ENCODE data around the gene TIAM2.
"Not testable (repeated sequence)": the region's sequence is repeated elsewhere in the genome, so short reads cannot be mapped to it uniquely, and the experiment has no call there.

The TIAM2 gene

DNA sequence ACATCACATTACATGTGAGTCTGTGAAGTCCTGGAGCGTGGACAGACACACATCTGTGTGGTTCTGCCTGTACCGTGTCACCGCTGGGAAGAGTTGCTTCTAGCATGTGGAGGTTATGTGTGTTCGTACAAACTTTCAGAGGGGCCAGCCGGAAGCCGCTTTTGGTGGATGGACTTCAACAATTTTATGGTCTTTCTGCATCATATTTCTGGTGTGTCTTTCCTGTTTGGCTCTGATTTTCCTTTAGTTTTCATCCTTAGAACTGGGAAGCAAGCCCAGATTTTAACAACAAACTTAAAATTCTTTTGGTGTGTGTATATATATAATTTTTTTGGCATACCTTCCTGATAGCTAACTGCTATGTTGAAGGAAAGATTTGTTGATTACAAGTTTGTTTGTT, 71.2 kb downstream of the TIAM2 start:
- no peak for DNase-seq

DNA sequence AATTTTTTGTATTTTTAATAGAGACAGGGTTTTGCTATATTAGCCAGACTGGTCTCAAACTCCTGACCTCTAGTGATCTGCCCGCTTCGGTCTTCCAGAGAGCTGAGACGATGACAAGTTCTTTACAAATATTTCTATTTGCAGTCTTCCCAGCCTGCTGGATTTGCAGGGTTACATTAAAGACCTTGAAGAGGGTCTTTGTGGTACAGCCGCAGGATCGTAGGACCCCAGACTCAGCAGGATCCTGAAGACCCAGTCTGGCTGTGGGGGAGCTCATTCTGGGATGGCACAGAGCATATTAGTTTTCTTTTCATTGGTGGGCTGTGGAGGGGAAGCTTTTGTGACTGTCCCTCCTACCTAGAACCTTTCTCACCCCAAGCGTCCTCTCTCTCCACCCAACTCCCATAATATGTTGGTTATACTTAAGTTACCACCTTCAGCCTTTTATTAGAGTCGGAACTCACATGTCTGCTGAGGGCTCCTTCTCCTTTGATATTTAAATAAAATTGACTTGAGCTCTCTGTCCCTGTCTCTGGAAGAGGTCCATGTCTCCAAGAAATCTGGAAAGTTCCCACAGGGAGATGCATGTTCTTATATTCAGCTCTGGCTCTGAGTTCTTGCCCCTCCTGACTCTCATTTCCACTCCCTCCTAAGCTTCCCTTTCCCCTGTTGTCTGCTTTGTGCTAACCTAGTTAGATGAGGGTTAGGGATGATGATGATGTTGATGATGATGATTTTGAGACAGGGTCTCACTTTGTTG, 72.0 kb downstream of the TIAM2 start:
- no peak for DNase-seq

DNA sequence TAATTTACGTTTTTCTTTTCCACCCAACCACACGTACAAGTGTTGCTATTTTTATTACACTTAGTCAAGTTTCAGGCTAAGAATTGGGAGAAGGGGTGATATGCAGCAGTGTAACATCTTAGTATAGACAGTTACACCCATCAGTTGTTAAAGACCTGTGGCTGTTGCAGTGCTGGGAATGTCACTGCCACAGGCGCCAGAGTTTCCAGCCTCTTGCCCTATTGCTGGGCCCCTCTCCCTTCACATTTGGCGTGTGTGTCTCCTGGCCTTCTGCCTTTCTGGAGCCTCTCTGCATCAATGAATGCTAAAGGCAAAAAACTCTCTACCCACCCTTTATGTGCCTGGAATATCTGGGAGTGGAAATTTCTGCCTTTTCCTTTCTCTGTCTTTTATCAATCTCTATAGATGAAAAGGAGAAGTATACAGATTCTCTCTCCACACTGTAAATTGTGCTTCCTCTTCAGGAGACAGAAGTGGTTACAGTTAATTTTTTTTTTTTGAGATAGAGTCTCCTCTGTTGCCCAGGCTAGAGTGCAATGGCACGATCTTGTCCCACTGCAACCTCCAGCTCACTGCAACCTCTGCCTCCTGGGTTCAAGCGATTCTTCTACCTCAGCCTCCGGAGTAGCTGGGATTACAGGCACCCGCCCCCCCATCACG, 73.0 kb downstream of the TIAM2 start:
- no peak for DNase-seq

DNA sequence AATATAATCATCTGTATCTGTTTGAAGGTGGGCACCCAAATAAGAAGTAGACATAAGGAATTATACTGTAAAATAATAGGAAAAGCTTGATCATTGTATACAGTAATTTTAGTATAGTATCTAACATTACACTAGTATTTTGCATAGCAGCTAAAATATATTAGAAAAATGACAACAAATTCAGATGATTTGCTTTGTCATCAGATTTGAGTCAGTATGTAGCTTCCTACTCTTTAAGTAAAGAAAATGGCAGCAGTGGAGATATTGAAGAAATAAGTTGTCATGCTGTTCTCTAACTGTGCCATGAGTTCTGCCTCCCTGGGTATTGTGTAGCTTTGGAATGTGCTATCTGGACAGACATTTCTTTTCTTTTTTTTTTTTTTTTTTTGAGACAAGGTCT, 74.4 kb downstream of the TIAM2 start:
- DNase-seq: no peak

DNA sequence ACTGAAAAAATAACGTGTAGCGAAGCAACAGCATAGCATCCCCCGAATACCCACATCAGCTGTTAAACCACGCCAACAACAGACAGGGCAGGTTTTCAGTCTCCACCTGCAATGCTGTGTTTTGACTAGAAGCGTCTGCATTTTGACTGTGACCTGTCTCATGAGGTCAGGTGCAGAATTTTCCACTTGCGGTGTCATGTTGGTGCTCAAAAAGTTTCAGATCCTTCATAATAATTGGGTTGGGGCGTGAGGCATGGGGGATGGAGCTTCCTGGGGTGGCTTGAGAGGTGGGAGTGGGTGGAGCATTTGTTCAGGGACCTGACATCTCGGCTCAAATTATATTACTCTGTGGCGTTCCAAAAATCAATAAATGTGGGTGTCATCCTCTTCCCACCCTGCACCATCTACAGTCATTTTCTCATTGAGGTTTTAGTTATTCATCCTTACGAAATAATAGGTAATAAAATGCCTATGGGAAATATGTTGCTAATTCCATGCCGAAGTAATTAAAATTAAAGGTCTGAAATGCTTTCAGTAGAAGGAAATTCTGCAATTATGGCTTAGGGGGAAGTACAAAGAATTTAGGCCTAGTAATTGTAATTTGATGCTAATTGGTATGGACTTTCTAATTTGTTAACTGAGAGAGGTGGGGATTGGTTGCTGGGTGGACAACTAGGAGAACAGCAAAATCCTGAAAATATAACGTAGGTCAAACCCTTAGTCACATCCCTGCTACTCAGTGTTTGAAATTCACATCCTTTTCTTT, 81.0 kb downstream of the TIAM2 start:
- no peak for DNase-seq

DNA sequence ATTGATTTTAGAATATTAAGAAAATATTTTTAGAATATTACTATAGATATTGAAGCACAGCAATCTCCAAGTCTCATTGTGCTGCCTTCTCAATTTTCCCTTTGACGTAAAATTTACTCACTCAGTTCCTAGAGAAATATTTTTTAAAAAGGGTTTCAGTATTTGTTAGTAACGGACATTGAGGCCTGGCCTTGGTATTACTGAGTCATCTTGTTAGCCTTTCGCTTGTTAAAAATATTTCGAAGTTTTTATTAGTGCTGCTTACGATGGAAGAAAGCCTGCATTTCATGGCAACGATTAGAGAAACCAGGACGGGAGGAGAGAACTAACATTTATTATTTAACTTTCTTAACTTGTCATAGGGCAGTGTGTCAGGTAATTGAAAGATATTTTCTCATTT, 82.2 kb downstream of the TIAM2 start:
- DNase-seq: no peak

DNA sequence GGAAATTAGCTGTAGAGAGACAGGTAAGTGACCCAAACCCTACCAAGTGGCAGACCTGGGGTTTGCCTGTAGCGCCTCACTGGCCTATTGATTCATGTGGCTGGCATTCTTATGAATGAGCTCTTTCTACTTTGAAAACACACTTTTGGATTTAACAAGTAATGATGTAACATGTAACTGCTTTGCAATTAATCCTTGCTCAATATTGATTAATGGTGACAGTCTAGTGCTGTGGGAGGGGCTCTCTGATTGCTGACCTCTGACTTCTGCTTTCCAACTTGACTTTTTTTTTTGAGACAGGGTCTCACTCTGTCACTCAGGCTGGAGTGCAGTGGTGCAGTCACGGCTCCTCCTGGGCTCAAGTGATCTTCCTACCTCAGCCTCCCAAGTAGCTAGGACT, 82.7 kb downstream of the TIAM2 start:
- DNase-seq: no peak

DNA sequence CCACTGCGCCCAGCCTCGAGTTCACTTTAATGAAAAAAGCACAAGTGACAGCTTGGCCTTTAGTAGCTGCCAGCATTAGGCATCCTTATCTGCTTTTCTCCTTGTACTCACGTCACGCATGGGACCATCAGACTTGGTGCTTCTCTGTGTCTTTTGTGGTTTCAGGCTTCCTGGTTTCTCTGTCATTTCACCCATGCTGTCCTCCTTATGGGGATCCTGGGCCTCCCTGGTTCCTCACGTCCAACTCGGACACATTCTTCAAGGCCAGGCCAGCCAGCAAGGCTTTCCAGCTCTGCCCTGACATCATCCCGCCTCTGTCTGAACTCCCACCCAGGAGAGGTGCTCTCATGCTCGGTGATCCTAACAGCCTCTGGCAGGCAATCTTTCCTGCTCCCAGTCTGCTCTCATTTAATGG, 83.2 kb downstream of the TIAM2 start:
- DNase-seq: no peak

DNA sequence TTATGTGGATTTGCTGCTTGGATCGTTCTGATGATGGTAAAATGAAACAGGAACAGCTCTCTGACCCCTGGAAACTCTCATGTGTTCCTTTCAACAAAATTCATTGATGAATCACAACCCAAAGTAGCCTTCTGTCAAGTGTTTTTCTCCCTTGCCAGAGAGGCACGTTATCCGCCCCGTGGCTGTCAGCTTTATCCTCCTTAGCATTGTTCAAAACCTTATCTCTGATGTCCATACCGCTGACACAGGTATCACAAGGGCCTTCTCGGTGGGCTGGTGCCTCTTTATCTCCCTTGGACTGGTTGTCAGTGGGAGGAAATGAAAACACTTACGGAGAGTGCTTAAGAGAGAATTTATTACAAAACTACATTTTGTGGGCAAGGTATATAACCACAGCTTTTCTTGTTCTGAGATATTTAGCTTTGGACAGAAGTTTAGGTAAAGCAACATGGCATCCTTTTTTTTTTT, 84.9 kb downstream of the TIAM2 start:
- no peak for DNase-seq

DNA sequence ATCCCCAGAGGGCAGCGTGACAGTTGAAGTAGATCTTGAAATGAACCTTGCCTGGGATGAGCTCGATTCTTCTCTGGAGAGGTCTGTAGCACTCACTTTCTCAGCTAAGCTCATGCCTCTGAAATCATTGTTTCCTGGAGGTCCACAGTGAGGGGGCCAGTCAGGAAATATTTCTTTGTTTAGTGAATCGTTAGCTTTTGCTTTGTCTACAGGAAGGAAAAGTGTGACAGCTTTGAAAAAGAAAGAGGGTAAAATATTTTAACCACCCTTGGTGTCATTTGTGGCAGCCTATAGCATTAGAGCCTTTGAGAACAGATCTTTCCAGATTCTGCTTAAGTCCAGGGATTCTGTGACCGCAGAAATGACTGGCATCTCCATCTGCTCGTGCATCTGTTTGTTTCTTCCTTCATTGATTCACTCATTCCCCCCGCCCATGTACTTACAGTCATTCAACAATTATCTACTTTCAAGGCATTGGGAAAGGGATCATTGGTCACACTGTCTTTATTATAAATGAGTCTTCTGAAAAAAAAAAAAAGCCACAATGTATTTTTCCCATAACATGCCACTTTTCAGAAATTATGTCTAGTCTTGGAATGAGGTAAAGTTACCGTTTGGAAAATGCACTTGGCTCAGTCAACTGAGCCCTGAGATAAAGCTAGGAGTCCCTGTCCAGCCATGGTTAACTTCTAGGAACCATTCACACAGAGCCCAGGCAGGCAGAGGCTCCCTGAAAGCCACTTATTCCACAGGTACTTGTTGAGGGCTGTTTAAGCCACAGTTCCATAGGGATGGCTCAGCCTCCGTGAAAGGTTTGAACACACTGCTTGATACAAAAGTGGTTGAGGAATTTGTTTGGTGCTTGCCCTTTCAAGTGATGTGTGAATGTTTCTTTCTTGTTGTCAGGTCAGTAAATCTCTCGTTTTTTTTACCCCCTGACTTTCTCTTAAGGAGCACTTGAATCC, 86.0 kb downstream of the TIAM2 start:
- DNase-seq: peak; percentile 24

DNA sequence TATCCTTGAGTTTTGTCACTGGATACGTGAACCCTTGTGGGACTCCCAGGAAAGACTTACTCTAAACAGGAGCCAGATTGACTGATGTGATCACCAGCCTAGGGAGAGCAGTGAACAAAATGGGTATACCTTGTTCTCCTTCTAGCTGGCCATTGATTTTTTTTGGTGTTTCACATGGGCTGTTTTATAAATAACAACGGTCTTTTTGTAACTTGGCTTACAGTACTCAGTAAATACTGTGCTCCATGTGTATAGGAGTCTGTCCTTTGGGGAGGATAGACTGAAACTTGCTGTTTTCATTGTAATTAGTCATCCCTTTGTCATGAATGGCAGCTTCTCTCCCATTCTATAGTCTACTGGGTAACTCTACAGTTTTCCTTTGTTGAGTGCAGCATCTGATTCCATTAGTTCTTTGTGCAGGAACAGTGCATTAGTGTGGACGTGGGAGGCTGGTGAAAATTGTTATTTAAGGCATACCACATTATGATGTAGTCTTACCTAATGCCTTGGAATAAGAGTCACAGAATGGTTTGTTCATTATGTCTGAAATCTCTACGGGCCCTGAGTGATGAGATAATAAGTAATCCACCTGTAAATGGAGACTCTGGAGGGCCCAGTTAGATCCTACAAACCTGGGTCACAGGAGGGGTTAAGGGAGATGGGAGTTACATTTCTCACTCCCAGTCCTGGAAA, 89.5 kb downstream of the TIAM2 start:
- no peak for DNase-seq

DNA sequence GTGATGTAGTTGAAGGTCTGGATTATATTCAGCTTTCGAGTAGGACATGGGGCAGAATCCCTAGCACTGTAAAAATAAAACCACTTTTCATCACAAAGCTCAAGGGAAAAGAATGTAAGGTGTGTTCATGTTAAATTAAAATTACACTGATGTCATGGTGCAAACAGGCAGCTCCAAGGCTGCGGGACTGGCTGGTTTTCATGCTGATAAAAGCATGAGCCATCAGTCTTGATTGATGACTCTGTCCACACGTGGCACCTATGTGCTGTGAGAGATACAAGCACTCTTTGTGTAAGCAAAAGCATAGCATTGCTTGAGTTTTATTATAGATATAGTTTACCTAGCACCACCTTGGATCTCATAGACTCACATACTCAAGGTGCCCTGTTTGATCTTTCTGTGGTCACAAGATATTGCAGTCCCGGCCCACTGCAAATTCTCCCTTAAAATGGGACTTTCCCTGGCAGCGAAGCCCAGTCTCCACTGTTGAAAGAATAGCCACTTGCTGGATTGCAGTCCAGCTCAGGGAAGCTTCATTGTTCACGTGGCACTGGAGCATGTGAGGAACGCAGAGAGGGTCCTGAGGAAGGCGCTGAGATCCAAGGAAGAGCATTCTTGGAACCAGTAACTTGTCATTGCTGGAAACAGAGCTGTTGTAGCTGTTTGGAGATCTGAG, 90.6 kb downstream of the TIAM2 start:
- DNase-seq: no peak

DNA sequence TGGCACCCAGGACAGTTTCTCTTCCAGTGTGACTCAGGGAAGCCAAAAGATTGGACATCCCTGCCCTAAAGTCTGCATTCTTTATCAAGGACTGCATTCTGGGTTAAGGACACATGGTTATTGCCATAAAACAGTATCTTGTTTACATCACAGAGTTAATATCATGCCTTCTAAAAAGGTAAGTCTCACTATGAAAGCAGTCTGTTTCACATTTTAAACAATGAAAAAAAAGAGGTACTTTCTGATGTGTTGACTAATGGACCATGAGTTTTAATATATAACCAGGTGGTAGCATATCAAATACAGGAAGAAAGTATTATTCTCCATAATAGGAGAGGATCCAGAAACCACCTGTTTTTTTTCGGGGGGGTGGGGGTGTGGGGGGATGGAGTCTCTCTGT, 93.7 kb downstream of the TIAM2 start:
- DNase-seq: no peak

DNA sequence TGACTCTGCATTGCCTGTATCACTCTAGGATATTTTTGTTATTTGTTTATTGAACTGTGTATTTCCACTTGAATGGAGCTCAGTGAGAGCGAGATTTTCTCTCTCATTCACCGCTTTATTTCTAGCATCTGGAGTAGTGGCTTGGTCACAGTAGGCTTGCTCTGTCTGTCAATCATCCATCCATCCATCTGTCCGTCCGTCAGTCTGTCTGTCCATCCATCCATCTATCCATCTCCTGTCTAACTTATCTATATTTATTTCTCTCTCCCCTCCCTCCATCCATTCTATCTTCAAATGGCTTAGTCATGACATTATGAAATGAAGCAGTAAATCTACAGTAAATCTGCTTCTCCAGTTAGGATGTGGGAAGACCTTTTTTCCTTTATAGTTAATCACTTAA, 94.6 kb downstream of the TIAM2 start:
- no peak for DNase-seq

DNA sequence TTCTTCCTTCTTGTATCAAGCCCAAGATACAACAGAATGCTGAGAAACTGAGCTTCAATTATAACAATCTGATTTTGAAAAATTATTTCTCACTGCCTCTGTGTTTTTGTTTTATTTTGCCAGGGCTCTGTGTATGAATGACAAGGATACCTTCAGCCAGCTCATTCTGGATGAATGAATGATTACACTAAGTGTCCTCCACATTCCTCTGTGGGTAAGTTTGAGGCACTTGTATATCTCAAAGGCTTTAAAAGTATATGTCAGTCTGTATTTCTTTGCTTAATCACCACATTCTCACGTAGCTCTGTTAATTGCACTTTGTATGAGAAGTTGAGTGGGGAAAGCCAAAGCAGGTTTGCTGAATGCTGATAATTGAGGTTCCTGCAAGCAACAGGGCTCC, 95.1 kb downstream of the TIAM2 start:
- no peak for DNase-seq

DNA sequence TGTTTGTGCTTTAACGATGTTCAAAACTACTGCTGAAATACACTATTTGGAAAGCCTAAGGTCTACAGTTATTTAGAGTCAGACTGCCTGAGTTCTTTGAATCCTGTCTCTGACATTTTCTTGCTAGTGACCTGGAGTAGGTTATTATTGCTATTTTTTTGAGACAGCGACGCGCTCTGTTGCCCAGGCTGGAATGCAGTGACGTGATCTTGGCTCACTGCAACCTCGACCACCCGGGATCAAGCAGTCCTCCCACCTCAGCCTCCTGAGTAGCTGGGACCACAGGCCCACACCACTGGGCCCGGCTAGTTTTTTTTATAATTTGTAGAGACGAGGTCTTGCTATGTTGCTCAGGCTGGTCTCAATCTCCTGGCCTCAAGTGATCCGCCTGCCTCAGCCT, 96.6 kb downstream of the TIAM2 start:
- no peak for DNase-seq

DNA sequence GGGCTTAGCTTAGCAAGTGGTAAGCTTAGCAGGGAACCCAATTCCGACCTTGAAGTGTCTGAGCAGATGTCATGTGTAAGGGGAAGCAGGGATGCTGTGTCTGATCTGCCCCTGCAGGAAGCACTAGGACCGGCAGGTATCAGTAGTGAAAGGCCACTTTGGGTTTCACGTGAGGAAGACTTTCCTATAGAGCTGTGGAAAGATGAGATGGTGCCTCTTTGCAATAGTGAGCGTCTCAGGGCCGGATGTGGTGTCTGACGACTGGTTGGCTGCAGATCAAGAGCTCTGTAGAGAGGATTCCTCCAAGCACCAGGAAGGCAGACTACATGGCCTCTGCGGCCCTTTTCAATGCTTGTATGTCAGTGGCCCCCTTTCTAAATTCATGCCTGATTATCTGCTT, 98.3 kb downstream of the TIAM2 start:
- no peak for DNase-seq

DNA sequence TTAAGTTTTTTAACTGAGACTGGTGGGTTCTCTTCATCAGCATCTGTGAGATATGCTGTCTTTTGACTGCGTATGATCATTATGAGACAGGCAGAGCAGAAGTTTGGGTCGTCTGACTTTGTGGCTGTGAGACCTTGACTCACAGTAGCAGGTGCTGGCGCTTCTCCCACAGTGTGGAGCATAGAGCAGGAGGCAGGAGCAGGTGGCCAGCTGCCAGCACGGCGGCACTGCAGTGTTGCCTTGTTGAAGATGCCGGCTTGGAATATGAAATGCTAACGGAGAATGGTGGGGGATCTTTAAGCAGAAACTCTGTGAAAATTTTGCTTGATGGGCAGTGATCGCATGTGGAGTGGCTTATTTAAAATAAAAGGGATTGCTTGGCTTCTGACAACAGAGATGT, 105.0 kb downstream of the TIAM2 start:
- peak; percentile 90 for DNase-seq

DNA sequence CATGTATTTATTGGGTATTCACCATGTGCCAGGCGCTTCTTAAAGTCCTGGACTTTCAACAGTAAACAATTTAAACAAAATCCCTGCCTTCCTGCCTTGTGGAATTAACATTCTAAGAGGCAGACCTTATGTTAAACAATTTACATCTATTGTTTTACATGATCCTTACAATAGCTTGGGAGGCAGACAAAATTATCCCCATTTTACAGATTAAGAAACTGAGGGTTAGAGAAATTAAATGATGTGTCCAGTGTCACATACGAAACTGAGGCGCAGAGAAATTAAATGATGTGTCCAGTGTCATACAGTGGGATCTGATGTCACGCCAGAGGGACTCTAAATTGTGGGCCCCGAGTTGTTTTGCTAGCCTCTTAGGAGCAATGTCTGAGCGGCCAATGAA, 105.5 kb downstream of the TIAM2 start:
- no peak for DNase-seq

DNA sequence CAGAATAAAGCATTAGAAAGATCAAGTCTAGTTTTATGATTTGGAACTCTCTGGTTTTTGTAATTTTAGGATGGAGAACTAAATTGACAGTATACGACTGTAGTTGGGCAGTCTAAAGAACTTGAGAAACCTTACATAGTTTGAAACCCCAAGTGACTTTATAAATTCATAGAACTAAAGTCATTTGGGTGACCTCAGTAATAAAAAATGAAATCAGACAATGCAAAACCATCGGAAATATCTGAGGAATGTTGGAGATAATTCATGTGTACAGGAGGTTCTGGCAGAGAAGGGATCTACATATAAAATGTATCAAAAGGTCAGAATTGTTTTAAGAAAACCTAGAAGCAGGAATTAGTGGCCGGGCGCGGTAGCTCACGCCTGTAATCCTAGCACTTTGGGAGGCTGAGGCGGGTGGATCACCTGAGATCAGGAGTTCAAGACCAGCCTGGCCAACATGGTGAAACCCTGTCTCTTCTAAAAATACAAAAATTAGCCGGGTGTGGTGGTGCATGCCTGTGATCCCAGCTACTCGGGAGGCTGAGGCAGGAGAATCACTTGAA, 108.0 kb downstream of the TIAM2 start:
- not testable (repeated sequence) for DNase-seq

DNA sequence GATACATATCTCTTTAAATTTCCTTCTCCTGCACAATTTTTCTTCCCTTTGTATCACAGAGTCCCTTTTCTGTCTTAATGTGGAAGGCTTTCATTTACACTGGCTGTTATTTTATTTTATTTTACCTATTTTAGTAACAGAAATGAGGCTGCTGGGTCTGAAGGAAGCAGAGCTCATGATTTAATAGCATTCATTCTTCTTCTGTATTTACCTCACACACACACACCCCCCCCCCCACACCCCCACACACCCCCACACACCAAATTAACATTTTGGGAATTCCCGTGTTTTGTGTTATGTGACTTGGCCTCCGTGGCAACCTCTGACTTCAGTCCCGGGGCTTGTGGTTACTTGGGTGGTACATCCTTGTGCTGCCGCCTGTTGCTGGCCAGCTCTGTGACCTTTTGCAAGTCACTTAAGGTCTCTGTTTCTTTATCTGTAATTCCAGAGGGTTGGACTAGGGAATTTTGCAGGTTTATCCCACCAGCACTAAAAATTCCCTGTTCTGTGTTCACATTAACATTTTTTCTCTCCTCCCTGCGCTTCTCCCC, 108.8 kb downstream of the TIAM2 start:
- DNase-seq: no peak
